GM21717 (cell line): ENCODE results near the gene ZNF500.

Experiments
- ATAC-seq: cut with Tn5 transposase; IDR thresholded peaks from one replicate; pipeline ENCODE4 v1.9.1; 2021; ENCODE audit warnings: mild to moderate bottlenecking, moderate library complexity; ENCODE audit not compliant: unreplicated experiment

ZNF500 gene

GRCh38 chr16:4766875-4767628, at the start of gene ZNF500:
TSS of gene ZNF500 (minus strand) at chr16:4767162. CDS start at chr16:4765978, 1,184 bp downstream.
- ATAC-seq: peak; percentile 84

GRCh38 chr16:4814542-4815173, 47.7 kb upstream of the ZNF500 start:
- no peak for ATAC-seq

- no peak for ATAC-seq
Observed at GRCh38 chr16:4814046-4814445, 47.1 kb upstream of the ZNF500 start.

GRCh38 chr16:4813251-4814003, 46.5 kb upstream of the ZNF500 start:
- no peak for ATAC-seq

GRCh38 chr16:4811773-4812172, 44.8 kb upstream of the ZNF500 start:
- no peak for ATAC-seq

GRCh38 chr16:4811242-4811641, 44.3 kb upstream of the ZNF500 start:
- no peak for ATAC-seq

- no peak for ATAC-seq
Observed at GRCh38 chr16:4806280-4806679, 39.3 kb upstream of the ZNF500 start.

- ATAC-seq: no peak
Observed at GRCh38 chr16:4805231-4805630, 38.3 kb upstream of the ZNF500 start.

GRCh38 chr16:4803898-4804762, 37.2 kb upstream of the ZNF500 start:
- no peak for ATAC-seq

GRCh38 chr16:4803401-4803844, 36.5 kb upstream of the ZNF500 start:
- ATAC-seq: no peak

GRCh38 chr16:4802659-4803287, 35.8 kb upstream of the ZNF500 start:
- ATAC-seq: peak; percentile 90

GRCh38 chr16:4801962-4802658, 35.1 kb upstream of the ZNF500 start, which contains the start of gene ROGDI:
TSS of gene ROGDI (minus strand) at chr16:4802633. CDS start at chr16:4802571, 62 bp downstream.
- ATAC-seq: peak; percentile 57

- ATAC-seq: no peak
Observed at GRCh38 chr16:4801051-4801961, 34.3 kb upstream of the ZNF500 start.

- ATAC-seq: no peak
Observed at GRCh38 chr16:4800290-4801041, 33.5 kb upstream of the ZNF500 start.

- no peak for ATAC-seq
Observed at GRCh38 chr16:4799171-4799855, 32.4 kb upstream of the ZNF500 start.

- no peak for ATAC-seq
Observed at GRCh38 chr16:4798456-4798855, 31.5 kb upstream of the ZNF500 start.

GRCh38 chr16:4797805-4798252, 30.9 kb upstream of the ZNF500 start:
- no peak for ATAC-seq
